Type B pancreatic cell (in vitro differentiated cells): Measurements from ENCODE around the gene LDLRAD4. TPM values are rescaled to one million over a fixed set of nuclear protein-coding genes. Genes with fewer than 3 reads are reported as not detected.

Experiments used
- DNase-seq: peaks from one replicate; pipeline ENCODE4 v3.0.0; 2021; ENCODE audit warnings: mixed read lengths; ENCODE audit not compliant: unreplicated experiment; ENCODE audit errors: extremely low spot score
- H3K27ac Mint-ChIP-seq: 2 replicates; pipeline ENCODE4 v1.8.0; 2021; ENCODE audit warnings: mild to moderate bottlenecking, mixed read lengths
- H3K27me3 Mint-ChIP-seq: 2 replicates; pipeline ENCODE4 v1.8.0; 2021; ENCODE audit warnings: mixed read lengths
- H3K36me3 Mint-ChIP-seq: 2 replicates; pipeline ENCODE4 v1.8.0; 2021; ENCODE audit warnings: mixed read lengths
- H3K4me1 Mint-ChIP-seq: one replicate; pipeline ENCODE4 v1.8.0; 2021; ENCODE audit warnings: mixed read lengths; ENCODE audit not compliant: unreplicated experiment
- H3K4me3 Mint-ChIP-seq: 2 replicates; pipeline ENCODE4 v1.8.0; 2021; ENCODE audit warnings: mild to moderate bottlenecking, mixed read lengths
- H3K9me3 Mint-ChIP-seq: 2 replicates; pipeline ENCODE4 v1.8.0; 2021; ENCODE audit warnings: mixed read lengths
- total RNA-seq: library from RNA; stranded (reverse); gene quantifications from 2 replicates; pipeline ENCODE4 v1.2.1, GENCODE V29; 2021; ENCODE audit warnings: low replicate concordance
- TF ChIP-seq, protein P1 (sequence below): fragments of 200-600 bp; sonication (generic); conservative IDR thresholded peaks from 2 replicates; pipeline ENCODE4 v1.5.0; 2021; ENCODE audit warnings: antibody characterized with exemption, mild to moderate bottlenecking

The LDLRAD4 gene
- total RNA-seq, 1 donor from 2014 or later = 2.4 TPM

DNA sequence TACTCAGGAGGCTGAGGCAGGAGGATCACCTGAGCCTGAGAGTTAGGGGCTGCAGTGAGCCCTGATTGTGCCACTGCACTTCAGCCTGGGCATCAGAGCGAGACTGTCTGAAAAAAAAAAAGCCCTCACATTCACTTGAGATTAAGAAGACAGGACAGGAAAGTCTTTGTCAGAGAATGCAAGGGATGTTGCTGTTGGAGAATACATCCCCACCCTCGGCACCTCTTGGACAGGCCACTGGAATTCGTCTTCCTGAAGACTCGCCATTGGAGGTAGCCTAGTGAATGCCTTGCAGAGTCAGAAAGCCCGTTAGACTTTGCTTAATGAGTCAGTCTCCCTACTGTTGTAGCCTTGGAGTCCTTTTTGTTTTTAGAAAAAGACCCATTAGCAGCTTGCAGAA lies 302.2 kb downstream of the LDLRAD4 start:
- H3K4me3 Mint-ChIP-seq = no peak overlapping the region
- peaks cover 8% of the 10 kb centered on the region for H3K27me3 Mint-ChIP-seq
- no peak overlapping the region for H3K27ac Mint-ChIP-seq
- TF ChIP-seq, protein P1, sequence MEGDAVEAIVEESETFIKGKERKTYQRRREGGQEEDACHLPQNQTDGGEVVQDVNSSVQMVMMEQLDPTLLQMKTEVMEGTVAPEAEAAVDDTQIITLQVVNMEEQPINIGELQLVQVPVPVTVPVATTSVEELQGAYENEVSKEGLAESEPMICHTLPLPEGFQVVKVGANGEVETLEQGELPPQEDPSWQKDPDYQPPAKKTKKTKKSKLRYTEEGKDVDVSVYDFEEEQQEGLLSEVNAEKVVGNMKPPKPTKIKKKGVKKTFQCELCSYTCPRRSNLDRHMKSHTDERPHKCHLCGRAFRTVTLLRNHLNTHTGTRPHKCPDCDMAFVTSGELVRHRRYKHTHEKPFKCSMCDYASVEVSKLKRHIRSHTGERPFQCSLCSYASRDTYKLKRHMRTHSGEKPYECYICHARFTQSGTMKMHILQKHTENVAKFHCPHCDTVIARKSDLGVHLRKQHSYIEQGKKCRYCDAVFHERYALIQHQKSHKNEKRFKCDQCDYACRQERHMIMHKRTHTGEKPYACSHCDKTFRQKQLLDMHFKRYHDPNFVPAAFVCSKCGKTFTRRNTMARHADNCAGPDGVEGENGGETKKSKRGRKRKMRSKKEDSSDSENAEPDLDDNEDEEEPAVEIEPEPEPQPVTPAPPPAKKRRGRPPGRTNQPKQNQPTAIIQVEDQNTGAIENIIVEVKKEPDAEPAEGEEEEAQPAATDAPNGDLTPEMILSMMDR = no peak
- no peaks in the 10 kb centered on the region for H3K36me3 Mint-ChIP-seq
- DNase-seq = no peak
- H3K4me1 Mint-ChIP-seq = no peaks in the 10 kb centered on the region
- peaks cover 11% of the 10 kb centered on the region for H3K9me3 Mint-ChIP-seq

DNA sequence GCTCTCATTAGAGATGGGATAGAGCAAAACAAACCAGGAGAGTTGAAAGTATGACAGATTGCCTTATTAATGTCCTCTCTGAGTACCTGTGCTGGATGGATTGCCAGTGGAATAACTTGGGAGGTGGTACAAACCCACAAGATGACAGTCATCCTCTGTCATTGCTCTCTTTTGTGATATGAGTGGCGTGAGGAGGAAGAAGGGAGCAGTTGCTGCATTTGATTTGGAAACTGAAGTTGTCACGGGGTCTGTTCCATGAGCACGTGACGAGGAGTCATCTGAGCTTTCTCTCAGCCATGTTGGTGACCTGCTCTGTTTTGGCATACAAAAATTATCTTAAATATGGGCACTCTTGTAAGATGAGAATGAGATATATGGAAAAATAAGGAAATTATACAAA lies 302.9 kb downstream of the LDLRAD4 start:
- TF ChIP-seq, protein P1 = no peak
- Mint-ChIP-seq H3K27me3 (peaks cover 8% of the 10 kb centered on the region), H3K36me3 (no peaks in the 10 kb centered on the region), H3K27ac (no peak overlapping the region), H3K9me3 (peaks cover 11% of the 10 kb centered on the region), H3K4me3 (no peak overlapping the region), H3K4me1 (no peaks in the 10 kb centered on the region)
- no peak for DNase-seq

GRCh38 chr18:13522256-13522655 lies 303.7 kb downstream of the LDLRAD4 start:
- DNase-seq = no peak
- H3K9me3 Mint-ChIP-seq = peaks cover 9% of the 10 kb centered on the region
- TF ChIP-seq, protein P1 = no peak
- H3K4me1 Mint-ChIP-seq = no peaks in the 10 kb centered on the region
- H3K27me3 Mint-ChIP-seq = peaks cover 8% of the 10 kb centered on the region
- H3K27ac Mint-ChIP-seq = no peak overlapping the region
- H3K4me3 Mint-ChIP-seq = no peak overlapping the region
- H3K36me3 Mint-ChIP-seq = no peaks in the 10 kb centered on the region

GRCh38 chr18:13522861-13523660 lies 304.5 kb downstream of the LDLRAD4 start:
- H3K27ac Mint-ChIP-seq = no peak overlapping the region
- H3K4me1 Mint-ChIP-seq = no peaks in the 10 kb centered on the region
- H3K36me3 Mint-ChIP-seq = no peaks in the 10 kb centered on the region
- peaks cover 5% of the 10 kb centered on the region for H3K9me3 Mint-ChIP-seq
- DNase-seq = no peak
- H3K27me3 Mint-ChIP-seq = peaks cover 8% of the 10 kb centered on the region
- TF ChIP-seq, protein P1 = no peak
- no peak overlapping the region for H3K4me3 Mint-ChIP-seq

DNA sequence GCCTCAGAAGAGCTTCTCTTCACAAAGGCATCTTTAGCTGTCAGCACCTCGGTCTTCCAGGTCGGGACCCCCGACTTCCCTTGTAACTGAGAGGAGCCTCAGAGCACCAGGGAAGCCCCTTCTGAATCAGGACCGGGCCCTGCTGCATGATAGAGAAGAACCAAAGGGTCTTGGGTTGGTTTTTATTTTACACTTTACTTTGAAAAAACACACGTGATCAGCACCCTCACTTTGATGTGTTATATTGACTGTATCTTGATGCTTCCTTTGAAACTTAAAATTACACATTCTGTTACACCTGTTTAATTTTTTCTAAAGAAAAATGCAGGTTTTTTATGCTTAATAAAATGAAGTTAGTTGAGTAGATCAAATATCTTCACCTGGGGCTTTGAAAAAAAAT lies 305.5 kb downstream of the LDLRAD4 start:
- H3K27ac Mint-ChIP-seq = no peak overlapping the region
- no peaks in the 10 kb centered on the region for H3K36me3 Mint-ChIP-seq
- H3K27me3 Mint-ChIP-seq = peaks cover 8% of the 10 kb centered on the region
- H3K4me3 Mint-ChIP-seq = no peak overlapping the region
- no peaks in the 10 kb centered on the region for H3K9me3 Mint-ChIP-seq
- TF ChIP-seq, protein P1 = no peak
- no peak for DNase-seq
- H3K4me1 Mint-ChIP-seq = no peaks in the 10 kb centered on the region
